GM12892 (cell line): ENCODE measurements around the gene RERG.

Experiments used
- POLR2A ChIP-seq: IDR thresholded peaks from 2 replicates; pipeline ENCODE4 v1.6.1; 2011; ENCODE audit warnings: low read depth, low read length, control low read depth
- POLR2AphosphoS5 ChIP-seq: IDR thresholded peaks from 2 replicates; pipeline ENCODE4 v1.6.1; 2011; ENCODE audit warnings: low read depth, low read length, control low read depth

DNA sequence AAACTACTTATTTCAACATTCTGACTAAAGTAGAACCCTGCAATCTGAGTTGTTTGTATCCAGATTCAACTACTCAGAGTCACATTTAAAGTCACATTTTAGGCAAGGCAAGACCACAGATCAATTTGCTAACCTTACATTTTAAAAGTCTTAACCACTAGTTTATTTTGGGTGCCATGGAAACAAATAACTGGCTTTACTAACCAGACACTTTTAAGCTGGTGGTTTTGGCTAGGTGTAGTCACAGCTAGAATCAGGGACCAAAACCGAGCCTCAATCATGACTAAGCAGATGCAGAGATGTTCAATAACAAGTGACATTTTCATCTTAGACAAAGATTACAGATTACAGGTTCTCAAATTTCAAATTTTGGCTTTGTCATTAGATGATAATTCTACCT lies 133.1 kb downstream of the RERG start:
- TF ChIP-seq POLR2A (no peak), POLR2AphosphoS5 (no peak)
